HG02981 (cell line): ENCODE measurements around the gene SLC7A14.

ENCODE experiments used
- ATAC-seq: cut with Tn5 transposase; IDR thresholded peaks from one replicate; pipeline ENCODE4 v1.9.1; 2021; ENCODE audit warnings: mild to moderate bottlenecking, moderate library complexity; ENCODE audit not compliant: unreplicated experiment

Gene SLC7A14

GRCh38 chr3:170500462-170500861, 85.4 kb downstream of the SLC7A14 start:
- ATAC-seq: no peak

- peak; percentile 68 for ATAC-seq
These were observed 86.2 kb downstream of the SLC7A14 start for GRCh38 chr3:170499562-170500156.

- ATAC-seq: no peak
These were observed 88.4 kb downstream of the SLC7A14 start for GRCh38 chr3:170497207-170498095.

GRCh38 chr3:170496868-170497140, 89.1 kb downstream of the SLC7A14 start:
- no peak for ATAC-seq

GRCh38 chr3:170496026-170496867, 89.6 kb downstream of the SLC7A14 start:
- ATAC-seq: no peak

- ATAC-seq: no peak
These were observed 91.1 kb downstream of the SLC7A14 start for GRCh38 chr3:170494766-170495165.

GRCh38 chr3:170493712-170494182, 92.1 kb downstream of the SLC7A14 start:
- ATAC-seq: no peak

GRCh38 chr3:170491901-170492300, 94.0 kb downstream of the SLC7A14 start:
- no peak for ATAC-seq

- no peak for ATAC-seq
These were observed 94.9 kb downstream of the SLC7A14 start for GRCh38 chr3:170490828-170491560.

GRCh38 chr3:170488802-170489201, 97.1 kb downstream of the SLC7A14 start:
- ATAC-seq: no peak

- no peak for ATAC-seq
These were observed 98.8 kb downstream of the SLC7A14 start for GRCh38 chr3:170487031-170487430.

GRCh38 chr3:170486398-170486797, 99.5 kb downstream of the SLC7A14 start:
- ATAC-seq: no peak

GRCh38 chr3:170485696-170486095, 100.2 kb downstream of the SLC7A14 start:
- no peak for ATAC-seq

GRCh38 chr3:170485294-170485693, 100.6 kb downstream of the SLC7A14 start:
- ATAC-seq: no peak

- no peak for ATAC-seq
These were observed 101.0 kb downstream of the SLC7A14 start for GRCh38 chr3:170484869-170485268.

GRCh38 chr3:170483485-170484262, 102.2 kb downstream of the SLC7A14 start:
- no peak for ATAC-seq

- no peak for ATAC-seq
These were observed 103.7 kb downstream of the SLC7A14 start for GRCh38 chr3:170482199-170482598.

GRCh38 chr3:170480111-170480510, 105.8 kb downstream of the SLC7A14 start:
- no peak for ATAC-seq

GRCh38 chr3:170477395-170477794, 108.5 kb downstream of the SLC7A14 start:
- ATAC-seq: no peak

GRCh38 chr3:170476291-170476690, 109.6 kb downstream of the SLC7A14 start:
- no peak for ATAC-seq
